Gastrocnemius medialis (tissue), 4 donors: ENCODE data around the gene FOXI3.

ENCODE experiments used
- POLR2A ChIP-seq, 2 donors: fragments of 450-650 bp; IDR thresholded peaks; one replicate each; pipeline ENCODE4 v1.6.1; 2017; ENCODE audit warnings: antibody characterized with exemption in 2 of 2, mild to moderate bottlenecking in 2 of 2, moderate library complexity in 2 of 2
- TF ChIP-seq, protein P1 (sequence below), 5 experiments: fragments of 450-650 bp in 3 of 5; fragments of 200-600 bp in 2 of 5; sonication (generic) in 2 of 5; IDR thresholded peaks in 4 of 5; conservative IDR thresholded peaks in 1 of 5; 1 replicate in 4 of 5; 2 replicates in 1 of 5; pipeline ENCODE4 v1.5.1; 2016 to 2019; ENCODE audit warnings: antibody characterized with exemption in 5 of 5, mild to moderate bottlenecking in 3 of 5, moderate library complexity in 3 of 5

DNA sequence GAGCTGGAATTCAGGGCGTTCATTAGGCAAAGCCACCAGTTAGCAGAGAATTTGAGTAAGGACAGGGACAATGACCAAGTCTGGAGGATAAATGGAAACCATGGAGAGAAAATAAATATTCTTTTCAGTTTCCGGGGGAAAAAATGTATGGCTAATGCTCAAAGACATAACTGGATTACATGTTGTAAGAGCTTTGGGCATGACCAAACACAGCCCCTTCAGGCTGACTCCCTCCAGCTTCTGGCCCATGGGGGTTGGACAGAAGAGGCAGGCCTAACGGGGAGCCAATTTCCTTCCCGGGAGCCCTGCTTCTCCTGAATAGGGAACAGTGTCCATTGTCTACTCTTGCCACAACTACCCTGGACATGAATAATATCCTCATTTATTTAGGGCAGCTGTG lies 39.5 kb upstream of the FOXI3 start:
- no peak for TF ChIP-seq POLR2A (IDR thresholded peaks at IDR 0.05)
- TF ChIP-seq, protein P1, sequence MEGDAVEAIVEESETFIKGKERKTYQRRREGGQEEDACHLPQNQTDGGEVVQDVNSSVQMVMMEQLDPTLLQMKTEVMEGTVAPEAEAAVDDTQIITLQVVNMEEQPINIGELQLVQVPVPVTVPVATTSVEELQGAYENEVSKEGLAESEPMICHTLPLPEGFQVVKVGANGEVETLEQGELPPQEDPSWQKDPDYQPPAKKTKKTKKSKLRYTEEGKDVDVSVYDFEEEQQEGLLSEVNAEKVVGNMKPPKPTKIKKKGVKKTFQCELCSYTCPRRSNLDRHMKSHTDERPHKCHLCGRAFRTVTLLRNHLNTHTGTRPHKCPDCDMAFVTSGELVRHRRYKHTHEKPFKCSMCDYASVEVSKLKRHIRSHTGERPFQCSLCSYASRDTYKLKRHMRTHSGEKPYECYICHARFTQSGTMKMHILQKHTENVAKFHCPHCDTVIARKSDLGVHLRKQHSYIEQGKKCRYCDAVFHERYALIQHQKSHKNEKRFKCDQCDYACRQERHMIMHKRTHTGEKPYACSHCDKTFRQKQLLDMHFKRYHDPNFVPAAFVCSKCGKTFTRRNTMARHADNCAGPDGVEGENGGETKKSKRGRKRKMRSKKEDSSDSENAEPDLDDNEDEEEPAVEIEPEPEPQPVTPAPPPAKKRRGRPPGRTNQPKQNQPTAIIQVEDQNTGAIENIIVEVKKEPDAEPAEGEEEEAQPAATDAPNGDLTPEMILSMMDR (IDR thresholded peaks at IDR 0.05 in 4 of 5, conservative IDR thresholded peaks at IDR 0.05 in 1 of 5) = no peak
